HepG2 (cell line): Measurements from ENCODE around the gene FBF1. TPM values are rescaled to one million over a fixed set of nuclear protein-coding genes. Genes with fewer than 3 reads are reported as not detected.

ENCODE experiments used
- DNMT1 ChIP-seq: sonication (generic); formaldehyde crosslinking; IDR thresholded peaks from 2 replicates; pipeline ENCODE4 v1.5.1; 2020; ENCODE audit warnings: mild to moderate bottlenecking, missing genetic modification reagents
- HOXA3 ChIP-seq: sonication (generic); formaldehyde crosslinking; IDR thresholded peaks from 2 replicates; pipeline ENCODE4 v1.5.0; 2020; ENCODE audit warnings: missing genetic modification reagents
- KDM3A ChIP-seq: IDR thresholded peaks from 2 replicates; pipeline ENCODE4 v1.6.1; 2018; ENCODE audit warnings: low read depth, missing compliant biosample characterization
- LCORL ChIP-seq, 2 experiments: fragments of 450-650 bp in 1 of 2; sonication (generic) in 1 of 2; formaldehyde crosslinking in 1 of 2; IDR thresholded peaks; 2 replicates each; pipeline versions ENCODE4 v1.5.0 to v1.6.1; 2017 to 2020; ENCODE audit warnings: antibody characterized with exemption in 1 of 2, missing genetic modification reagents in 1 of 2
- MED1 ChIP-seq: sonication (generic); formaldehyde crosslinking; IDR thresholded peaks from 2 replicates; pipeline ENCODE4 v1.4.0; 2020; ENCODE audit warnings: missing genetic modification reagents
- MTA1 ChIP-seq: sonication (generic); formaldehyde crosslinking; IDR thresholded peaks from 2 replicates; pipeline ENCODE4 v1.4.0; 2020; ENCODE audit warnings: missing genetic modification reagents, mild to moderate bottlenecking, borderline replicate concordance
- NCOA1 ChIP-seq: sonication (generic); formaldehyde crosslinking; IDR thresholded peaks from 2 replicates; pipeline ENCODE4 v1.9.0; 2021; ENCODE audit warnings: missing genetic modification reagents
- NFKB2 ChIP-seq: sonication (generic); formaldehyde crosslinking; IDR thresholded peaks from 2 replicates; pipeline ENCODE4 v1.4.0; 2020; ENCODE audit warnings: missing genetic modification reagents, borderline replicate concordance
- REPIN1 ChIP-seq: sonication (generic); formaldehyde crosslinking; IDR thresholded peaks from 2 replicates; pipeline ENCODE4 v1.8.0; 2022; ENCODE audit warnings: missing genetic modification reagents, low read depth, mild to moderate bottlenecking, borderline replicate concordance
- XRCC5 ChIP-seq: fragments of 200-400 bp; formaldehyde crosslinking; optimal IDR thresholded peaks from 2 replicates; pipeline ENCODE3; 2017; ENCODE audit warnings: mild to moderate bottlenecking, low read length
- ZBTB7B ChIP-seq: sonication (generic); formaldehyde crosslinking; IDR thresholded peaks from 2 replicates; pipeline ENCODE4 v1.4.0; 2020; ENCODE audit warnings: missing genetic modification reagents
- ZFP36 ChIP-seq: fragments of 150-350 bp; IDR thresholded peaks from 2 replicates; pipeline ENCODE4 v1.6.1; 2018; ENCODE audit warnings: borderline replicate concordance, low read length, low read depth; ENCODE audit not compliant: partially characterized antibody
- ZFX ChIP-seq: sonication (generic); formaldehyde crosslinking; IDR thresholded peaks from 2 replicates; pipeline ENCODE4 v1.4.0; 2020; ENCODE audit warnings: mild to moderate bottlenecking, low read depth, missing genetic modification reagents, moderate library complexity
- ZNF251 ChIP-seq: sonication (generic); formaldehyde crosslinking; IDR thresholded peaks from 2 replicates; pipeline ENCODE4 v1.9.0; 2021; ENCODE audit warnings: mild to moderate bottlenecking, missing genetic modification reagents
- ZNF333 ChIP-seq: sonication (generic); formaldehyde crosslinking; IDR thresholded peaks from 2 replicates; pipeline ENCODE4 v1.4.0; 2020; ENCODE audit warnings: mild to moderate bottlenecking, missing genetic modification reagents, borderline replicate concordance
- ZNF335 ChIP-seq: sonication (generic); formaldehyde crosslinking; IDR thresholded peaks from 2 replicates; pipeline ENCODE4 v1.4.0; 2020; ENCODE audit warnings: missing genetic modification reagents
- ZNF563 ChIP-seq: sonication (generic); formaldehyde crosslinking; IDR thresholded peaks from 2 replicates; pipeline ENCODE4 v1.8.0; 2022; ENCODE audit warnings: mild to moderate bottlenecking, moderate library complexity, missing genetic modification reagents
- ZNF773 ChIP-seq: sonication (generic); formaldehyde crosslinking; IDR thresholded peaks from 2 replicates; pipeline ENCODE4 v1.4.0; 2020; ENCODE audit warnings: missing genetic modification reagents, borderline replicate concordance
- ZNF883 ChIP-seq: sonication (generic); formaldehyde crosslinking; IDR thresholded peaks from 2 replicates; pipeline ENCODE4 v1.5.1; 2020; ENCODE audit warnings: mild to moderate bottlenecking, missing genetic modification reagents; ENCODE audit errors: not compliant biosample characterization
- polyA plus RNA-seq, 8 experiments: library from polyadenylated mRNA; depleted of rRNA in 3 of 8; stranded (reverse) in 7 of 8; unstranded in 1 of 8; fragments of >200 nt; fragmentation: Illumina TruSeq in 4 of 8; extraction: Trizol in 4 of 8; gene quantifications; 2 replicates each; pipeline versions ENCODE4 v1.2.1 to v1.2.3, GENCODE V29; 2011 to 2016; ENCODE audit warnings: low read depth in 4 of 8, missing spikeins in 1 of 8, mixed read lengths in 1 of 8; ENCODE audit not compliant: insufficient read depth in 1 of 8
- total RNA-seq, 5 experiments: library from RNA; depleted of rRNA; stranded (reverse); fragments of >200 nt; fragmentation: Illumina TruSeq; extraction: Trizol; gene quantifications; 2 replicates each; pipeline ENCODE4 v1.2.3, GENCODE V29; 2016; ENCODE audit warnings: low read depth in 1 of 5
- TF ChIP-seq, protein P1 (sequence below): sonication (generic); formaldehyde crosslinking; IDR thresholded peaks from 2 replicates; pipeline ENCODE4 v1.5.0; 2020; ENCODE audit warnings: mild to moderate bottlenecking, missing genetic modification reagents, borderline replicate concordance
- TF ChIP-seq, protein P2 (sequence below): sonication (generic); formaldehyde crosslinking; IDR thresholded peaks from 2 replicates; pipeline ENCODE4 v1.5.1; 2020; ENCODE audit warnings: mild to moderate bottlenecking, moderate library complexity, missing genetic modification reagents
- TF ChIP-seq, protein P3 (sequence below): sonication (generic); formaldehyde crosslinking; IDR thresholded peaks from 2 replicates; pipeline ENCODE4 v1.4.0; 2020; ENCODE audit warnings: missing genetic modification reagents
- TF ChIP-seq, protein P4 (sequence below): sonication (generic); formaldehyde crosslinking; IDR thresholded peaks from 2 replicates; pipeline ENCODE4 v1.4.0; 2020; ENCODE audit warnings: mild to moderate bottlenecking, missing genetic modification reagents

FBF1 gene
- total and polyA plus RNA-seq, 2 of the 13 experiments (the other 11 are each of a cell fraction or from before 2014, with no cell fraction given): 2.4 to 8.1 TPM

DNA sequence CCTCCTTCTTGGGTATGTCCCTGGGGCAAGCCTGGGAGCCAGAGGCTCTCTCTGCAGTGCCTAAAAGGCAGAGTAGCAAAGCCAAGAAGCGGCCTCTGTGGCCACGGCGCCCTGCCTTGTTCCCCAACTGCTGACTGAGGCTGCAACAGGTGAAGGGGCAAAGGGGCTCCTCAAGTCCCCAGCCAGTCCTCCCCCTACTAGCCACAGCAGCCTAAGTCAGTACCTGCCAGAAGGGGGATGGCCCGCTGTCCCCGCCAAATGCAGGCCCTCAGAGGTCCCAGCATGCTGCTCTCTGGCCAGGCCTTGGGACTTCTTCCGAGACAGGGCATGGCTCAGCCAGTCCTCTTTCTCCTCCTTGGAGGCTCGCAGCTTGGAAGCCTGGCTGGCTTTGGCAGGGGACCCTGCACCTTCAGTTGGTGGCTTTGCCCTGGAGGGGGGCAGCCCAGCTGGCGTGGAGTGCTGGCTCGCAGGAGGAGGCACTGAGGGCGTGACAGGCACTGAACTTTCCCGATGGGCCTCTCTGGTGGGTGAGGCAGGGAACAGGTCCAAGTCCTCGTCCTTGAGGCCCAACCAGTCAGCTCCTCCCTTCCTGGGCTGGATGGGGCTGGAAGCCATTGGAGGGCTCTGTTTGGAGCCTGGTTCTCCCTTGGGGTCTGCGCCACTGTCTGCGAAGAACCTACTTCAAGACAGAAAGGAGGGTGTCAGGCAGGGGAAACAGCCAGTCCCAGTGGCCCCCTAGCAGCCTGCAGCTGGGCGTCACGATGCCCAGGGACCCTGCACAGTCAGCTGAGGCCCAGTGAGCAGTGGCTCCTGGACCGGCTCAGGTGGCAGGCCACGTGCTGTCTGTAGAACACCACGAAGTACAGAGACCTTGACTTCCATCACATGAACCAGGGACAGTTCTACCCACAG is 17.6 kb downstream of the FBF1 start (continued):
- TF ChIP-seq LCORL (IDR thresholded peaks at IDR 0.05): no peak
- 0 out of 2 replicates have a peak, but pooled peaks have one; percentile 35 for TF ChIP-seq LCORL (CRISPR knock-in tag; IDR thresholded peaks at IDR 0.05)
- peak; percentile 43; the same call in 1 of the 2 replicates for TF ChIP-seq MED1 (CRISPR knock-in tag)
- no peak for TF ChIP-seq ZNF333 (CRISPR knock-in tag)
- no peak for TF ChIP-seq NCOA1 (CRISPR knock-in tag)
- TF ChIP-seq KDM3A (CRISPR knock-in tag): no peak
- TF ChIP-seq MTA1 (CRISPR knock-in tag): peak; percentile 81; the same call in 1 of the 2 replicates
- TF ChIP-seq, protein P1, sequence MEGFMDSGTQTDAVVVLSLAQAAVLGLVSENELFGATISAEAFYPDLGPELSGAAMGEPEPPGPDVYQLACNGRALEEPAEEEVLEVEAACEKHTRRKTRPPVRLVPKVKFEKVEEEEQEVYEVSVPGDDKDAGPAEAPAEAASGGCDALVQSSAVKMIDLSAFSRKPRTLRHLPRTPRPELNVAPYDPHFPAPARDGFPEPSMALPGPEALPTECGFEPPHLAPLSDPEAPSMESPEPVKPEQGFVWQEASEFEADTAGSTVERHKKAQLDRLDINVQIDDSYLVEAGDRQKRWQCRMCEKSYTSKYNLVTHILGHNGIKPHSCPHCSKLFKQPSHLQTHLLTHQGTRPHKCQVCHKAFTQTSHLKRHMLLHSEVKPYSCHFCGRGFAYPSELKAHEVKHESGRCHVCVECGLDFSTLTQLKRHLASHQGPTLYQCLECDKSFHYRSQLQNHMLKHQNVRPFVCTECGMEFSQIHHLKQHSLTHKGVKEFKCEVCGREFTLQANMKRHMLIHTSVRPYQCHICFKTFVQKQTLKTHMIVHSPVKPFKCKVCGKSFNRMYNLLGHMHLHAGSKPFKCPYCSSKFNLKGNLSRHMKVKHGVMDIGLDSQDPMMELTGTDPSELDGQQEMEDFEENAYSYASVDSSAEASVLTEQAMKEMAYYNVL (CRISPR knock-in tag): 0 out of 2 replicates have a peak, but pooled peaks have one; percentile 36
- peak; percentile 67; the same call in 1 of the 2 replicates for TF ChIP-seq NFKB2 (CRISPR knock-in tag)
- 0 out of 2 replicates have a peak, but pooled peaks have one; percentile 41 for TF ChIP-seq ZNF251 (CRISPR knock-in tag)
- 0 out of 2 replicates have a peak, but pooled peaks have one; percentile 52 for TF ChIP-seq ZNF335
- peak; percentile 22; the same call in 1 of the 2 replicates for TF ChIP-seq DNMT1 (CRISPR knock-in tag)
- TF ChIP-seq, protein P2, sequence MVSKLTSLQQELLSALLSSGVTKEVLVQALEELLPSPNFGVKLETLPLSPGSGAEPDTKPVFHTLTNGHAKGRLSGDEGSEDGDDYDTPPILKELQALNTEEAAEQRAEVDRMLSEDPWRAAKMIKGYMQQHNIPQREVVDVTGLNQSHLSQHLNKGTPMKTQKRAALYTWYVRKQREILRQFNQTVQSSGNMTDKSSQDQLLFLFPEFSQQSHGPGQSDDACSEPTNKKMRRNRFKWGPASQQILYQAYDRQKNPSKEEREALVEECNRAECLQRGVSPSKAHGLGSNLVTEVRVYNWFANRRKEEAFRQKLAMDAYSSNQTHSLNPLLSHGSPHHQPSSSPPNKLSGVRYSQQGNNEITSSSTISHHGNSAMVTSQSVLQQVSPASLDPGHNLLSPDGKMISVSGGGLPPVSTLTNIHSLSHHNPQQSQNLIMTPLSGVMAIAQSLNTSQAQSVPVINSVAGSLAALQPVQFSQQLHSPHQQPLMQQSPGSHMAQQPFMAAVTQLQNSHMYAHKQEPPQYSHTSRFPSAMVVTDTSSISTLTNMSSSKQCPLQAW: peak; percentile 19; the same call in 1 of the 2 replicates
- peak; percentile 71 for TF ChIP-seq ZFX (CRISPR knock-in tag)
- TF ChIP-seq ZFP36: no peak
- TF ChIP-seq XRCC5: peak; percentile 3
- peak; percentile 72 for TF ChIP-seq ZNF883 (CRISPR knock-in tag)
- TF ChIP-seq, protein P3, sequence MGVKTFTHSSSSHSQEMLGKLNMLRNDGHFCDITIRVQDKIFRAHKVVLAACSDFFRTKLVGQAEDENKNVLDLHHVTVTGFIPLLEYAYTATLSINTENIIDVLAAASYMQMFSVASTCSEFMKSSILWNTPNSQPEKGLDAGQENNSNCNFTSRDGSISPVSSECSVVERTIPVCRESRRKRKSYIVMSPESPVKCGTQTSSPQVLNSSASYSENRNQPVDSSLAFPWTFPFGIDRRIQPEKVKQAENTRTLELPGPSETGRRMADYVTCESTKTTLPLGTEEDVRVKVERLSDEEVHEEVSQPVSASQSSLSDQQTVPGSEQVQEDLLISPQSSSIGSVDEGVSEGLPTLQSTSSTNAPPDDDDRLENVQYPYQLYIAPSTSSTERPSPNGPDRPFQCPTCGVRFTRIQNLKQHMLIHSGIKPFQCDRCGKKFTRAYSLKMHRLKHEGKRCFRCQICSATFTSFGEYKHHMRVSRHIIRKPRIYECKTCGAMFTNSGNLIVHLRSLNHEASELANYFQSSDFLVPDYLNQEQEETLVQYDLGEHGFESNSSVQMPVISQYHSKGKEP: no peak
- TF ChIP-seq REPIN1 (CRISPR knock-in tag): 0 out of 2 replicates have a peak, but pooled peaks have one; percentile 34
- TF ChIP-seq, protein P4, sequence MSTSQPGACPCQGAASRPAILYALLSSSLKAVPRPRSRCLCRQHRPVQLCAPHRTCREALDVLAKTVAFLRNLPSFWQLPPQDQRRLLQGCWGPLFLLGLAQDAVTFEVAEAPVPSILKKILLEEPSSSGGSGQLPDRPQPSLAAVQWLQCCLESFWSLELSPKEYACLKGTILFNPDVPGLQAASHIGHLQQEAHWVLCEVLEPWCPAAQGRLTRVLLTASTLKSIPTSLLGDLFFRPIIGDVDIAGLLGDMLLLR (CRISPR knock-in tag): peak; percentile 66; the same call in 1 of the 2 replicates
- TF ChIP-seq ZNF563 (CRISPR knock-in tag): no peak
- TF ChIP-seq ZNF773 (CRISPR knock-in tag): 0 out of 2 replicates have a peak, but pooled peaks have one; percentile 35
- peak; percentile 49 for TF ChIP-seq HOXA3
- peak; percentile 59 for TF ChIP-seq ZBTB7B (CRISPR knock-in tag)
